ENCODE data around the gene BBS9. TPM values are rescaled to one million over a fixed set of nuclear protein-coding genes. Genes with fewer than 3 reads are reported as not detected.

Gene BBS9
- total RNA-seq, 1 experiment from 2014 or later = 4.7 TPM

- POLR2A ChIA-PET = no interaction called here
- peaks cover 3% of the 10 kb centered on the region for H3K27me3 Mint-ChIP-seq (ENCODE audit: insufficient read depth, unreplicated experiment)
- peak overlapping the region; percentile 85 for H3K27ac Mint-ChIP-seq (ENCODE audit: unreplicated experiment)
- Histone ChIP-seq H3K4me3 (ENCODE audit: low read depth, low read length) (peak overlapping the region; percentile 97), H3K9me3 (no peaks in the 10 kb centered on the region), H3K4me1 (no peaks in the 10 kb centered on the region), H3K27me3 (replicated peaks; ENCODE audit: control insufficient read depth, insufficient read depth, low read length) (no peaks in the 10 kb centered on the region), H3K36me3 (ENCODE audit: control insufficient read depth, insufficient read depth, low read length) (no peaks in the 10 kb centered on the region)
- CTCF ChIA-PET = no interaction called here
- no peak for DNase-seq
- no peaks in the 10 kb centered on the region for H3K4me1 Mint-ChIP-seq (ENCODE audit: low read depth, unreplicated experiment)
- no peaks in the 10 kb centered on the region for H3K9me3 Mint-ChIP-seq (ENCODE audit: unreplicated experiment)
- peaks cover 5% of the 10 kb centered on the region for H3K36me3 Mint-ChIP-seq (ENCODE audit: insufficient read depth, unreplicated experiment)
- intact Hi-C loops (cut with micrococcal nuclease; ENCODE audit: unreplicated experiment) = loop anchor here (1.0 to 5.0 kb wide), 2 partner anchors 20 to 67 kb away; partner anchors contain the start of genes NT5C3A and RP9
- H3K4me3 Mint-ChIP-seq (ENCODE audit: unreplicated experiment) = peak overlapping the region; percentile 92
- TF ChIP-seq, protein P1, sequence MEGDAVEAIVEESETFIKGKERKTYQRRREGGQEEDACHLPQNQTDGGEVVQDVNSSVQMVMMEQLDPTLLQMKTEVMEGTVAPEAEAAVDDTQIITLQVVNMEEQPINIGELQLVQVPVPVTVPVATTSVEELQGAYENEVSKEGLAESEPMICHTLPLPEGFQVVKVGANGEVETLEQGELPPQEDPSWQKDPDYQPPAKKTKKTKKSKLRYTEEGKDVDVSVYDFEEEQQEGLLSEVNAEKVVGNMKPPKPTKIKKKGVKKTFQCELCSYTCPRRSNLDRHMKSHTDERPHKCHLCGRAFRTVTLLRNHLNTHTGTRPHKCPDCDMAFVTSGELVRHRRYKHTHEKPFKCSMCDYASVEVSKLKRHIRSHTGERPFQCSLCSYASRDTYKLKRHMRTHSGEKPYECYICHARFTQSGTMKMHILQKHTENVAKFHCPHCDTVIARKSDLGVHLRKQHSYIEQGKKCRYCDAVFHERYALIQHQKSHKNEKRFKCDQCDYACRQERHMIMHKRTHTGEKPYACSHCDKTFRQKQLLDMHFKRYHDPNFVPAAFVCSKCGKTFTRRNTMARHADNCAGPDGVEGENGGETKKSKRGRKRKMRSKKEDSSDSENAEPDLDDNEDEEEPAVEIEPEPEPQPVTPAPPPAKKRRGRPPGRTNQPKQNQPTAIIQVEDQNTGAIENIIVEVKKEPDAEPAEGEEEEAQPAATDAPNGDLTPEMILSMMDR (IDR thresholded peaks at IDR 0.05; ENCODE audit: insufficient read depth in 1 of 2, low read depth in 1 of 2, low read length in 1 of 2, severe bottlenecking in 1 of 2, unreplicated experiment in 1 of 2) = no peak
- no TSS peak for BruUV-seq (replicated peaks)
These were observed 416 bp downstream of the BBS9 start for GRCh38 chr7:33129806-33130153.

DNA sequence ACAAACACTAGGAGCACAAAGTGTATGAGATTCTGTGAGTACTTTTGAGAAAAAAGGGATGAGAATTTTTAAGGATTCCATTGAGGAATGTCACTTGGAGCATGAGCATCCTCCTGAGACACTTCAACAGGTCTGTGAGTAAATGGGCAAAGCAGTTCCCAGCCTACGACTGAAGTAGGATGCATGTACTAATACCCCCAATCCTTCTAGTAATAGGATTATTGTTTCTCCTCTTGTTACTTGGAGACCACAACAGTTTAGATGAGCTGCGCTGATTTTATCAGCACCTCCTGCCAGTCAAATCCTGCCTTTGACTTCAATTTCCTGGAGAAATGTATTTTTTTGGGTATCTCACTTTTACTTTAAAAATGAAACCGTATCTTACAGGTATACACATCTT lies 820 bp downstream of the BBS9 start:
- Histone ChIP-seq H3K9me3 (no peaks in the 10 kb centered on the region; the same call in 1 of the 2 replicates), H3K36me3 (ENCODE audit: control insufficient read depth, insufficient read depth, low read length) (no peaks in the 10 kb centered on the region), H3K4me3 (ENCODE audit: low read depth, low read length) (peak overlapping the region; percentile 97), H3K4me1 (no peaks in the 10 kb centered on the region), H3K27me3 (replicated peaks; ENCODE audit: control insufficient read depth, insufficient read depth, low read length) (no peaks in the 10 kb centered on the region)
- intact Hi-C loops (cut with micrococcal nuclease; ENCODE audit: unreplicated experiment) = no loop called here
- Mint-ChIP-seq H3K4me1 (ENCODE audit: low read depth, unreplicated experiment) (no peaks in the 10 kb centered on the region), H3K36me3 (ENCODE audit: insufficient read depth, unreplicated experiment) (peaks cover 5% of the 10 kb centered on the region), H3K27ac (ENCODE audit: unreplicated experiment) (no peak overlapping the region), H3K4me3 (ENCODE audit: unreplicated experiment) (peak overlapping the region; percentile 92), H3K9me3 (ENCODE audit: unreplicated experiment) (no peaks in the 10 kb centered on the region), H3K27me3 (ENCODE audit: insufficient read depth, unreplicated experiment) (peaks cover 3% of the 10 kb centered on the region)
- ChIA-PET CTCF (no interaction called here), POLR2A (no interaction called here)
- BruUV-seq (replicated peaks) = TSS peak; percentile 24
- TF ChIP-seq, protein P1 (IDR thresholded peaks at IDR 0.05; ENCODE audit: insufficient read depth in 1 of 2, low read depth in 1 of 2, low read length in 1 of 2, severe bottlenecking in 1 of 2, unreplicated experiment in 1 of 2) = no peak
- no peak for DNase-seq

DNA sequence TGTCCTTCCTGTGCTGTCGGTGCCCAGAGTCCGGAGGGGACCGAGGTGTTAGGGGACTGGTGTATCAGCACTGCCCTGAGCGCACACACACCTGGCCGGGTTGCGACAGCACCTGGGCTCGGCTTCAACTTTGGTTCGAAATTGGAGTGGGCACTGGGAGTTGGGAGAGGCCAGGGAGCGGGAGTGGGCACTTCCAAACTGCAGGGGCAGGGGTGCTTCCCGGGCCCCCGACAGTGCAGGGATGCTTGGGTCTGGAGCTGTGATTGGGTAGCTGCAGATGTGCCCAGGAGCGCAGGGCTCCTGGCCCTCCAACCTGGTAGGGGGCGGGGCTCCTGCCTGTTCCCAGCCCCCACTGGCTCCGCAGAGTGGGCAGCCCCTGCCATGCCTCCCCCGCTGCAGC lies 7.7 kb downstream of the BBS9 start:
- no TSS peak for BruUV-seq (replicated peaks)
- Mint-ChIP-seq H3K4me1 (ENCODE audit: low read depth, unreplicated experiment) (no peaks in the 10 kb centered on the region), H3K27ac (ENCODE audit: unreplicated experiment) (no peak overlapping the region), H3K27me3 (ENCODE audit: insufficient read depth, unreplicated experiment) (peaks cover 13% of the 10 kb centered on the region), H3K4me3 (ENCODE audit: unreplicated experiment) (no peak overlapping the region), H3K36me3 (ENCODE audit: insufficient read depth, unreplicated experiment) (peaks cover 6% of the 10 kb centered on the region), H3K9me3 (ENCODE audit: unreplicated experiment) (no peaks in the 10 kb centered on the region)
- intact Hi-C loops (cut with micrococcal nuclease; ENCODE audit: unreplicated experiment) = no loop called here
- no peaks in the 10 kb centered on the region for H3K36me3 ChIP-seq (ENCODE audit: control insufficient read depth, insufficient read depth, low read length)
- DNase-seq = no peak
- TF ChIP-seq, protein P1 (IDR thresholded peaks at IDR 0.05; ENCODE audit: insufficient read depth in 1 of 2, low read depth in 1 of 2, low read length in 1 of 2, severe bottlenecking in 1 of 2, unreplicated experiment in 1 of 2) = no peak
- no peaks in the 10 kb centered on the region for H3K4me1 ChIP-seq
- H3K9me3 ChIP-seq = no peaks in the 10 kb centered on the region; the same call in 1 of the 2 replicates
- H3K4me3 ChIP-seq (ENCODE audit: low read depth, low read length) = no peak overlapping the region
- CTCF ChIA-PET = no interaction called here
- POLR2A ChIA-PET = no interaction called here
- no peaks in the 10 kb centered on the region; the same call in 1 of the 2 replicates for H3K27me3 ChIP-seq (replicated peaks; ENCODE audit: control insufficient read depth, insufficient read depth, low read length)
